Neural cell (in vitro differentiated cells): ENCODE results near the gene DDX25. TPM values are rescaled to one million over a fixed set of nuclear protein-coding genes. Genes with fewer than 3 reads are reported as not detected.

Source experiments
- H2AFZ ChIP-seq: fragments of 200-600, 300-800 bp; sonication (generic), shearing (Covaris generic); 2 replicates; pipeline ENCODE4 v1.6.0; 2014; ENCODE audit warnings: low read depth, mild to moderate bottlenecking, antibody characterized with exemption, low read length, moderate library complexity
- H3F3A ChIP-seq: fragments of 200-600 bp; shearing (Covaris generic); 2 replicates; pipeline ENCODE4 v1.6.1; 2016; ENCODE audit warnings: mild to moderate bottlenecking, moderate library complexity, mixed read lengths, antibody characterized with exemption, low read length; ENCODE audit not compliant: insufficient read depth, poor library complexity, severe bottlenecking
- H3K27ac ChIP-seq: fragments of 200-600, 300-800 bp; sonication (generic), shearing (Covaris generic); 2 replicates; pipeline ENCODE4 v1.5.1; 2014; ENCODE audit warnings: mild to moderate bottlenecking, low read length, moderate library complexity
- H3K27me3 ChIP-seq: fragments of 300-800, 200-600 bp; sonication (generic), shearing (Covaris generic); 2 replicates; pipeline ENCODE4 v1.6.0; 2014; ENCODE audit warnings: mild to moderate bottlenecking, low read depth, low read length, moderate library complexity; ENCODE audit not compliant: insufficient read depth
- H3K36me3 ChIP-seq: fragments of 300-800, 200-600 bp; sonication (generic), shearing (Covaris generic); 2 replicates; pipeline ENCODE4 v1.5.1; 2014; ENCODE audit warnings: mild to moderate bottlenecking, antibody characterized with exemption, low read length, moderate library complexity; ENCODE audit not compliant: insufficient read depth
- H3K4me2 ChIP-seq: fragments of 300-800, 200-600 bp; sonication (generic), shearing (Covaris generic); 2 replicates; pipeline ENCODE4 v1.6.0; 2014; ENCODE audit warnings: mild to moderate bottlenecking, low read length
- H3K4me3 ChIP-seq: fragments of 300-800, 200-600 bp; sonication (generic), shearing (Covaris generic); 2 replicates; pipeline ENCODE4 v1.5.1; 2014; ENCODE audit warnings: mild to moderate bottlenecking, low read length, moderate library complexity
- H3K79me2 ChIP-seq: fragments of 200-600 bp; shearing (Covaris generic); replicated peaks from 2 replicates; pipeline ENCODE4 v1.6.0; 2014; ENCODE audit warnings: mild to moderate bottlenecking, low read length, moderate library complexity; ENCODE audit not compliant: insufficient read depth
- H3K9ac ChIP-seq: fragments of 300-800, 200-600 bp; sonication (generic), shearing (Covaris generic); 2 replicates; pipeline ENCODE4 v1.6.1; 2016; ENCODE audit warnings: mild to moderate bottlenecking, low read length, mixed read lengths
- H3K9me2 ChIP-seq: fragments of 200-600 bp; shearing (Covaris generic); 2 replicates; pipeline ENCODE4 v1.6.1; 2016; ENCODE audit warnings: mild to moderate bottlenecking, low read length, mixed read lengths; ENCODE audit not compliant: insufficient read depth
- H3K9me3 ChIP-seq: fragments of 200-600, 300-800 bp; sonication (generic), shearing (Covaris generic); 2 replicates; pipeline ENCODE4 v1.6.1; 2016; ENCODE audit warnings: mild to moderate bottlenecking, mixed run types, low read length, moderate library complexity, mixed read lengths
- H4K20me1 ChIP-seq: fragments of 200-600 bp; shearing (Covaris generic); 2 replicates; pipeline ENCODE4 v1.6.1; 2016; ENCODE audit warnings: mild to moderate bottlenecking, mixed run types; ENCODE audit not compliant: insufficient read depth
- CTCF ChIP-seq: fragments of 450-650 bp; IDR thresholded peaks from 2 replicates; pipeline ENCODE4 v1.5.1; 2014; ENCODE audit warnings: antibody characterized with exemption, mild to moderate bottlenecking, moderate library complexity; ENCODE audit not compliant: poor library complexity, severe bottlenecking
- EP300 ChIP-seq: fragments of 450-650 bp; conservative IDR thresholded peaks from 2 replicates; pipeline ENCODE4 v1.6.1; 2014; ENCODE audit warnings: antibody characterized with exemption, mild to moderate bottlenecking, moderate library complexity; ENCODE audit not compliant: poor library complexity, severe bottlenecking
- EZH2 ChIP-seq: fragments of 200-600, 300-800 bp; shearing (Covaris generic), sonication (generic); IDR thresholded peaks from 2 replicates; pipeline ENCODE4 v1.6.1; 2014; ENCODE audit warnings: antibody characterized with exemption, low read length, borderline replicate concordance, mild to moderate bottlenecking; ENCODE audit not compliant: insufficient read depth, poor library complexity, severe bottlenecking
- MXI1 ChIP-seq: fragments of 450-650 bp; conservative IDR thresholded peaks from 2 replicates; pipeline ENCODE4 v1.6.1; 2014; ENCODE audit warnings: antibody characterized with exemption, mild to moderate bottlenecking; ENCODE audit not compliant: poor library complexity, severe bottlenecking
- POLR2AphosphoS5 ChIP-seq: IDR thresholded peaks from 2 replicates; pipeline ENCODE4 v1.6.1; 2012
- RAD21 ChIP-seq: fragments of 450-650 bp; conservative IDR thresholded peaks from 2 replicates; pipeline ENCODE4 v1.6.1; 2014; ENCODE audit warnings: antibody characterized with exemption, mild to moderate bottlenecking, moderate library complexity
- REST ChIP-seq: IDR thresholded peaks from 2 replicates; pipeline ENCODE4 v1.6.1; 2012; ENCODE audit warnings: borderline replicate concordance
- SMC3 ChIP-seq: fragments of 450-650 bp; conservative IDR thresholded peaks from 2 replicates; pipeline ENCODE4 v1.6.1; 2014; ENCODE audit warnings: antibody characterized with exemption, mild to moderate bottlenecking, moderate library complexity; ENCODE audit not compliant: poor library complexity
- TAF1 ChIP-seq: IDR thresholded peaks from 2 replicates; pipeline ENCODE4 v1.6.1; 2012; ENCODE audit warnings: low read depth
- polyA plus RNA-seq: library from polyadenylated mRNA; depleted of rRNA; stranded (reverse); fragments of >200 nt; gene quantifications from 2 replicates; pipeline ENCODE4 v1.2.3, GENCODE V29; 2014

Gene DDX25
- polyA plus RNA-seq, 1 donor from 2014 or later, result 66.4 TPM

GRCh38 chr11:125872138-125872491, 32.2 kb upstream of the DDX25 start:
- Histone ChIP-seq H3K9me2 (no peaks in the 10 kb centered on the region), H3K27ac (no peak overlapping the region), H3K9me3 (no peaks in the 10 kb centered on the region), H2AFZ (no peak overlapping the region), H3F3A (no peaks in the 10 kb centered on the region), H3K4me3 (no peak overlapping the region), H4K20me1 (no peaks in the 10 kb centered on the region), H3K4me2 (no peak overlapping the region), H3K27me3 (no peaks in the 10 kb centered on the region), H3K79me2 (no peaks in the 10 kb centered on the region), H3K9ac (no peak overlapping the region), H3K36me3 (no peaks in the 10 kb centered on the region)
- TF ChIP-seq EZH2, result no peak
- no peak for TF ChIP-seq CTCF
- no peak for TF ChIP-seq RAD21
- TF ChIP-seq POLR2AphosphoS5, result no peak
- no peak for TF ChIP-seq SMC3
- TF ChIP-seq TAF1, result no peak
- no peak for TF ChIP-seq REST
- no peak for TF ChIP-seq MXI1
- TF ChIP-seq EP300, result no peak

GRCh38 chr11:125873881-125874555, 30.3 kb upstream of the DDX25 start:
- H3K36me3 ChIP-seq, result no peaks in the 10 kb centered on the region
- no peaks in the 10 kb centered on the region for H3K79me2 ChIP-seq
- H2AFZ ChIP-seq, result no peak overlapping the region
- H4K20me1 ChIP-seq, result no peaks in the 10 kb centered on the region
- TF ChIP-seq RAD21, result no peak
- TF ChIP-seq EZH2, result no peak
- TF ChIP-seq MXI1, result no peak
- no peak for TF ChIP-seq REST
- no peak for TF ChIP-seq TAF1
- no peak for TF ChIP-seq POLR2AphosphoS5
- TF ChIP-seq EP300, result no peak
- no peak for TF ChIP-seq CTCF
- TF ChIP-seq SMC3, result no peak
- H3K9ac ChIP-seq, result no peak overlapping the region
- H3F3A ChIP-seq, result no peaks in the 10 kb centered on the region
- H3K9me3 ChIP-seq, result no peaks in the 10 kb centered on the region
- H3K4me2 ChIP-seq, result no peak overlapping the region
- H3K4me3 ChIP-seq, result no peak overlapping the region
- H3K27ac ChIP-seq, result no peak overlapping the region
- no peaks in the 10 kb centered on the region for H3K9me2 ChIP-seq
- H3K27me3 ChIP-seq, result no peaks in the 10 kb centered on the region
